Ovary (tissue), 3 donors: ENCODE measurements around the gene WNT7A.
"Not testable (repeated sequence)": the region's sequence is repeated elsewhere in the genome, so short reads cannot be mapped to it uniquely, and the experiment has no call there.

Experiments
- CTCF ChIP-seq, 3 donors: fragments of 450-650 bp in 2 of 3; fragments of 200-600 bp in 1 of 3; IDR thresholded peaks; one replicate each; pipeline versions ENCODE4 v1.5.1 to v1.8.0; 2016 to 2022; ENCODE audit warnings: antibody characterized with exemption in 3 of 3, mild to moderate bottlenecking in 1 of 3
- EP300 ChIP-seq: sonication (generic); formaldehyde crosslinking; IDR thresholded peaks from one replicate; pipeline ENCODE4 v1.6.1; 2017; ENCODE audit warnings: antibody characterized with exemption
- POLR2A ChIP-seq: fragments of 450-650 bp; IDR thresholded peaks from one replicate; pipeline ENCODE4 v1.6.1; 2017; ENCODE audit warnings: antibody characterized with exemption, mild to moderate bottlenecking, moderate library complexity
- donor health status: DM: no; HTN: no; CAD: no.

- not testable (repeated sequence) for TF ChIP-seq CTCF (IDR thresholded peaks at IDR 0.05); POLR2A; EP300
Measured at GRCh38 chr3:13928741-13929140, 48.9 kb upstream of the WNT7A start.
